NCI-H69 (cell line): Measurements from ENCODE around the gene PBX1.
"Not testable (repeated sequence)": the region's sequence is repeated elsewhere in the genome, so short reads cannot be mapped to it uniquely, and the experiment has no call there.

Experiments
- DNase-seq: peaks from one replicate; lab custom pipeline; 2025; lab: John Stamatoyannopoulos, UW

PBX1 gene

GRCh38 chr1:164558461-164559341 is at the start of gene PBX1:
Gene PBX1, plus strand, starts transcription at chr1:164559184.
- DNase-seq, result peak; percentile 99

- no peak for DNase-seq
Observed at GRCh38 chr1:164510435-164510834, 48.5 kb upstream of the PBX1 start.

DNA sequence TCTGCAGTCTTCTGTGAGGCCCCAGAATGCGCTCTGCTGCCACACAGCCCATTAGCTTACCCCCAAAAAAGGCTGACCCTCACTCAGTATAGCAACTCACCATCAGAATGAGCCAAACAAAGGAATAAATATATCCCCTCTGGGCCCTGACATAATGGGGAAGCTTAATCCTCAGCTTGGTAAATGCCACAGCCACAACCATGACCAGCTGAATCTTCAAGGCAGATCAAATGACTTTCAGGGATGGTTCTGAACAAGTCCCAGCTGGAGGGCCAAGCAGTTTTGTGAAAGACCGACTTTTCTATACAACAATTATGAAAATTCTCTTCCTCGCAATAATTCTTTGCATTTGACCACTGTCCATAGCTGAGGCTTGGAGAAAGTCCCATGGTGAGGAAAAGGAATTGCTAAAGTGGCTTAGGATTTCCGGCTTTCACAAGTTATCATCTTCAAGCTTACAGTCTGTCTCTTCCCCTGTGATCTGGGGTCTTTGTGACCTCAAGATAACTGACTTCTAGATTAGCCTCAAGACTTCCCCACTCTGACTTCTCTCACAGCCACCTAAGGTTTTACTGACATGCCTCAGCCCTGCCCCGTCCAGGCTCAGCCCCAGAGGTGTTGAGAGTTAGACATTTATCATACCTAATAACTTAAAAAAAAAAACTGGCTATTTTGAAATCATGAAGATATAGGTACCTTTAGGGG is 47.8 kb upstream of the PBX1 start:
- DNase-seq, result no peak

GRCh38 chr1:164515231-164515630 is 43.8 kb upstream of the PBX1 start:
- DNase-seq, result no peak

DNA sequence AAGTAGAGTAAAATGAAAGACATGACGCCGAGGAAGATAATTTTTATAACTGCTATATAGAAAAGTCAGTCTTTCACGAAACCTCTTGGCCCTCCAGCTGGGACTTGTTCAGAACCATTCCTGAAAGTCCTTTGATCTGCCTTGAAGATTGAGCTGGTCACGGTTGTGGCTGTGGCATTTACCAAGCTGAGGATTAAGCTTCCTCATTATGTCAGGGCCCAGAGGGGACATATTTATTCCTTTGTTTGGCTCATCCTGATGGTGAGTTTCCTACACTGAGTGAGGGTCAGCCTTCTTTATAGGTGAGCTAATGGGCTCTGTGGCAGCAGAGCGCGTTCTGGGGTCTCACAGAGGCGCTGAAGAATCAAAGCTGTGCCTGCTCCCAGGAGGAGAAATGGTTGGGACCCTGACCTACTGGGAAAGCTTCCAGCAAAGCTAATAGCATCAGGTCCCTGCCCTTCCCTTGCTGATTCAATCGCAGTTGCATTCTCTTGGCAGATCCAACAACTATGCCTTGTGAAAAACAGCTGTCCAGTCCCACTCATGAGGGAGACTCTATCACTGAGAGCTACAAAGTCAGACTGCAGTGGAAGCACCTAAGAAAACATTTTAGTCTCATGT is 43.2 kb upstream of the PBX1 start:
- no peak for DNase-seq

- DNase-seq, result no peak
Observed at GRCh38 chr1:164516591-164516990, 42.4 kb upstream of the PBX1 start.

DNA sequence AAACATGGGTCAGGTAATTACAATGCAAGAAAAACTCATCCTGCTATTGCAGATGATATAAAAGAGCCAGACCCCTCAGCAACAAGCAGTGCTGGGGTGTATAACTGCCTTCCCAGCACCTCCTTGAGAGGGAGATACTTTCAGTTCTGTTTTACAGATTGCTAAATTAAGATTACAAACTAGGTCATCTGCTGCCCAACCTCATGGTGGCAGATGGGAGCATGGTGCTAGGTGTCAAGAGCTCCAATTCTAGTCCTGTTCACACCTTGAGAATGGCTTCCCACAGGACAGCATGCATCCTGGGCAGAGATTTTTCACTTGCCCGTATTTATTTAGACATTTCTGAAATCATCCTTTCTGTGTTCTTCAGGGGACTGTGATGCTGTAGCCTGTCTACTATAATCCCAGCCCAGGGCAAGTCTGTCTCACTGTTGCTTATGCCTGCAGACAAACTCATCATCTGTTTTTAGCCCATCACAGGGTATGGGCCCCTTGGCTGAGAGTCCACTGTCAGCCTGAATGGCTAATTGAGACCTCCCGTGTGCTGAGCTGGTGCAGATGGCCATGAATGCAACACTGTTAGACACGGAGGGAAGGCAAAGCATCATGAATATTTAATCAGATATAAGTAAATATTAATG is 40.2 kb upstream of the PBX1 start:
- DNase-seq, result peak; percentile 47

- no peak for DNase-seq
Observed at GRCh38 chr1:164519426-164519825, 39.6 kb upstream of the PBX1 start.

- no peak for DNase-seq
Observed at GRCh38 chr1:164524810-164525209, 34.2 kb upstream of the PBX1 start.

- no peak for DNase-seq
Observed at GRCh38 chr1:164534863-164535610, 23.9 kb upstream of the PBX1 start.

- not testable (repeated sequence) for DNase-seq
Observed at GRCh38 chr1:164552463-164552988, 6.5 kb upstream of the PBX1 start.

GRCh38 chr1:164557270-164557669 is 1.7 kb upstream of the PBX1 start:
- DNase-seq, result no peak

GRCh38 chr1:164559342-164560051 is 513 bp downstream of the PBX1 start:
- DNase-seq, result peak; percentile 82

- peak; percentile 74 for DNase-seq
Observed at GRCh38 chr1:164560121-164560541, 1.1 kb downstream of the PBX1 start.

- peak; percentile 53 for DNase-seq
Observed at GRCh38 chr1:164560556-164560955, 1.6 kb downstream of the PBX1 start.

DNA sequence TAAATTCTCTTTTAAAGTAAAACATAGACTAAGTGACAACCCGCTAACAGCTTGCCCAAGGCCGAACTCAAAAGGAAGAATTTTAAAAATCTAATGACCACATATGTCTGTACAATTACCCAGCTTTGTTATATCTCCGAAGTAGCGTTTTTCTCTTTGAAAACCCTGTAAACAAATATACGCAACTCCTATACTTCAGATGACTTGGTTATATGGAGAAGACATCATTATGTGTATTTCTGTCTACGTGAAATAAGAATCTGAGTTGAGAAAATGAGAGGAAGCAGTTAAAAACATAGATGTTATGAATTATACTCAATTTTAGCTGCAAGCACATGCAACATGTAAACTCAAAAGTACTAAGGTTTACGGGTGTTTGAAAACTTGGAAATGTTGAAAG is 2.0 kb downstream of the PBX1 start:
- peak; percentile 53 for DNase-seq

DNA sequence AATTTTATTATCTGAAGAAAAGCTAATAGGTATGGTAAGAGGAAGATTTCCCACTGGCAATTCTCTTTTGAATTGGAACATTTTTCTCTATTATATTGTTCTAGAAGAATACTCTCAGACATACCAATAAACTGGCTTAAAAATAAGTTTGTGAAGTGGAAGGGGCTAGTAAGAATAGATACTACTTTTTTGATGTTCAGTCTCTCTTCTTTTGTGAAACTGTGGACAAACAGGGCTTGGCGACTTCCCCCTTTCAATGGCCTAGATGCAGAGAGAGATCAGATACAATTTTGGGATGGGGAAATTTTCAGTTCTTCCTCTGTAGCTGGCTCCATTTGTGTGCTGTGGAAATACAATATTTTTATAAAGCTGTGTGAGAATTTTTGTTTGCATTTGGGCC is 2.5 kb downstream of the PBX1 start:
- DNase-seq, result peak; percentile 67

DNA sequence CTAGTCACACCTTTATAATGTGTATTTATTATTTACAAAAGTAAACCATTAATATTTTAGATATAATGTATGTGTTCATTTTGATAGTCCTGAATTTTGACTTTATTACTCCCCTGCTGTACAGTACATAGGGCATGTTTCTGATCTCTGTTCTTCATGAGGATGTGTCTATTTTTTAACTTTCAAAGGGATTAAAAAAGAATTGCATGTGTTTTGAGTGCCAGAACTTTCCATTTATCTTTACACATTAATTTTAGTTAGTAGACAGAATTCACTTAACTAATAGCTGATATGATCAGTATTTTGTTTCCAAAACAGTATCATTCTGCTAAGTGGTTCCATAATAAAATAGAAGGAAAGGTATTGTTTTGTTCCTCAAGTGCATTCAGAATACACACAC is 3.1 kb downstream of the PBX1 start:
- DNase-seq, result no peak

GRCh38 chr1:164562511-164562910 is 3.5 kb downstream of the PBX1 start:
- peak; percentile 66 for DNase-seq

GRCh38 chr1:164562947-164563520 is 4.0 kb downstream of the PBX1 start:
- peak; percentile 66 for DNase-seq
